SK-N-SH (cell line): ENCODE measurements around the gene CNTNAP5. TPM values are rescaled to one million over a fixed set of nuclear protein-coding genes. Genes with fewer than 3 reads are reported as not detected.

Experiments
- CTCF ChIA-PET: fragments of 300-600, 350-600 bp; formaldehyde crosslinking; extraction: SDS; loops from one replicate; lab custom pipeline; 2021; lab: Yijun Ruan, JAX
- POLR2A ChIA-PET: fragments of 350-600 bp; sonication (Branson Sonifier 250); formaldehyde crosslinking; extraction: SDS; loops from one replicate; lab custom pipeline; 2020; ENCODE audit warnings: antibody characterized with exemption, inconsistent platforms; lab: Yijun Ruan, JAX
- DNase-seq: peaks from one replicate; pipeline ENCODE4 v3.0.0; 2012
- H2AFZ ChIP-seq: fragments of 200-600 bp; sonication (generic); 2 replicates; pipeline ENCODE4 v1.8.1; 2016; ENCODE audit warnings: antibody characterized with exemption, mild to moderate bottlenecking, low read depth
- H3F3A ChIP-seq: fragments of 200-600 bp; sonication (generic); replicated peaks from 2 replicates; pipeline ENCODE3; 2016; ENCODE audit warnings: antibody characterized with exemption, mild to moderate bottlenecking; ENCODE audit not compliant: insufficient read depth
- H3K27ac ChIP-seq, 2 experiments: fragments of 200-500 bp in 1 of 2; fragments of 200-600 bp in 1 of 2; sonication (Bioruptor generic) in 1 of 2; sonication (generic), shearing (Covaris generic) in 1 of 2; 2 replicates each; pipeline versions ENCODE4 v1.5.1 to v1.6.1; 2014 to 2016; ENCODE audit warnings: low read depth in 2 of 2, inconsistent platforms in 1 of 2, low read length in 1 of 2, mild to moderate bottlenecking in 1 of 2, mixed read lengths in 1 of 2
- H3K27me3 ChIP-seq: fragments of 200-600 bp; sonication (generic), shearing (Covaris generic); 2 replicates; pipeline ENCODE4 v1.6.1; 2016; ENCODE audit warnings: mixed run types; ENCODE audit not compliant: insufficient read depth
- H3K36me3 ChIP-seq, 2 experiments: fragments of 200-500 bp in 1 of 2; fragments of 200-600 bp in 1 of 2; sonication (Bioruptor generic) in 1 of 2; sonication (generic) in 1 of 2; replicated peaks in 1 of 2; 2 replicates each; pipeline versions ENCODE3 to v1.5.1; 2014 to 2016; ENCODE audit warnings: low read length in 1 of 2, mild to moderate bottlenecking in 1 of 2; ENCODE audit not compliant: insufficient read depth in 2 of 2, control insufficient read depth in 1 of 2
- H3K4me1 ChIP-seq, 2 experiments: fragments of 200-500 bp in 1 of 2; fragments of 200-600 bp in 1 of 2; sonication (Bioruptor generic) in 1 of 2; sonication (generic), shearing (Covaris generic) in 1 of 2; 2 replicates each; pipeline versions ENCODE4 v1.5.1 to v1.6.1; 2014 to 2016; ENCODE audit warnings: low read depth in 1 of 2, low read length in 1 of 2, mixed run types in 1 of 2; ENCODE audit not compliant: insufficient read depth in 2 of 2, control insufficient read depth in 1 of 2
- H3K4me2 ChIP-seq: fragments of 200-600 bp; sonication (generic), shearing (Covaris generic); 2 replicates; pipeline ENCODE4 v1.6.1; 2017; ENCODE audit warnings: mixed run types
- H3K4me3 ChIP-seq, 2 experiments: fragments of 200-500 bp in 1 of 2; fragments of 200-600 bp in 1 of 2; sonication (Bioruptor generic) in 1 of 2; sonication (generic), shearing (Covaris generic) in 1 of 2; 2 replicates each; pipeline versions ENCODE4 v1.5.1 to v1.8.1; 2014 to 2016; ENCODE audit warnings: low read depth in 2 of 2, inconsistent platforms in 1 of 2, low read length in 1 of 2, mild to moderate bottlenecking in 1 of 2, mixed read lengths in 1 of 2, moderate library complexity in 1 of 2
- H3K79me2 ChIP-seq: fragments of 200-600 bp; sonication (generic); 2 replicates; pipeline ENCODE4 v1.8.1; 2017; ENCODE audit warnings: mild to moderate bottlenecking; ENCODE audit not compliant: insufficient read depth
- H3K9ac ChIP-seq: fragments of 200-600 bp; sonication (generic); 2 replicates; pipeline ENCODE4 v1.6.1; 2017; ENCODE audit warnings: mixed run types
- H3K9me2 ChIP-seq: fragments of 200-600 bp; sonication (generic); 2 replicates; pipeline ENCODE4 v1.6.1; 2017; ENCODE audit warnings: mixed run types
- H3K9me3 ChIP-seq: fragments of 200-600 bp; sonication (generic); 2 replicates; pipeline ENCODE4 v1.6.1; 2017; ENCODE audit warnings: mixed run types, mild to moderate bottlenecking, moderate library complexity
- H4K20me1 ChIP-seq: fragments of 200-600 bp; sonication (generic); 2 replicates; pipeline ENCODE4 v1.6.1; 2017; ENCODE audit warnings: mild to moderate bottlenecking, mixed run types; ENCODE audit not compliant: insufficient read depth
- CHD2 ChIP-seq: fragments of 150-350 bp; IDR thresholded peaks from 2 replicates; pipeline ENCODE4 v1.6.1; 2018; ENCODE audit warnings: low read length; ENCODE audit not compliant: partially characterized antibody
- CTCF ChIP-seq: fragments of 200-600 bp; sonication (generic); IDR thresholded peaks from 2 replicates; pipeline ENCODE4 v1.6.1; 2017; ENCODE audit warnings: antibody characterized with exemption, mild to moderate bottlenecking, moderate library complexity
- ELF1 ChIP-seq: IDR thresholded peaks from 2 replicates; pipeline ENCODE4 v1.4.0; 2012
- EZH2phosphoT487 ChIP-seq: fragments of 200-600 bp; sonication (generic); IDR thresholded peaks from 2 replicates; pipeline ENCODE4 v1.6.1; 2017; ENCODE audit warnings: low read depth, mixed run types, mild to moderate bottlenecking, antibody characterized with exemption, moderate library complexity, borderline replicate concordance
- FOSL2 ChIP-seq: IDR thresholded peaks from 2 replicates; pipeline ENCODE4 v1.4.0; 2012; ENCODE audit warnings: low read depth, mild to moderate bottlenecking, moderate library complexity, borderline replicate concordance
- FOXJ3 ChIP-seq: sonication (generic); formaldehyde crosslinking; IDR thresholded peaks from 2 replicates; pipeline ENCODE4 v1.5.1; 2020; ENCODE audit warnings: mild to moderate bottlenecking, missing genetic modification reagents
- JUND ChIP-seq: IDR thresholded peaks from 2 replicates; pipeline ENCODE4 v1.4.0; 2012
- MAX ChIP-seq: IDR thresholded peaks from 2 replicates; pipeline ENCODE4 v1.4.0; 2012; ENCODE audit warnings: low read depth
- MXI1 ChIP-seq: IDR thresholded peaks from 2 replicates; pipeline ENCODE4 v1.6.1; 2012; ENCODE audit warnings: mild to moderate bottlenecking, low read depth, low read length, improper control_type of control experiment
- NFIC ChIP-seq: IDR thresholded peaks from 2 replicates; pipeline ENCODE4 v1.4.0; 2012; ENCODE audit warnings: borderline replicate concordance
- NRF1 ChIP-seq: IDR thresholded peaks from 2 replicates; pipeline ENCODE4 v1.6.1; 2012; ENCODE audit warnings: low read depth, mild to moderate bottlenecking, low read length
- POLR2AphosphoS5 ChIP-seq: IDR thresholded peaks from 2 replicates; pipeline ENCODE4 v1.6.1; 2012; ENCODE audit warnings: low read depth, low read length
- RCOR1 ChIP-seq: fragments of 150-350 bp; IDR thresholded peaks from 2 replicates; pipeline ENCODE4 v1.6.1; 2017; ENCODE audit warnings: antibody characterized with exemption, low read length
- TAF1 ChIP-seq: IDR thresholded peaks from 2 replicates; pipeline ENCODE4 v1.6.1; 2012; ENCODE audit warnings: low read depth, mild to moderate bottlenecking, low read length, moderate library complexity, borderline replicate concordance
- TCF12 ChIP-seq: IDR thresholded peaks from 2 replicates; pipeline ENCODE4 v1.4.0; 2012
- TEAD4 ChIP-seq: IDR thresholded peaks from 2 replicates; pipeline ENCODE4 v1.4.0; 2012; ENCODE audit warnings: mild to moderate bottlenecking, borderline replicate concordance; ENCODE audit not compliant: insufficient read depth
- USF1 ChIP-seq: IDR thresholded peaks from 2 replicates; pipeline ENCODE4 v1.4.0; 2012; ENCODE audit warnings: low read depth, borderline replicate concordance
- YY1 ChIP-seq: IDR thresholded peaks from 2 replicates; pipeline ENCODE4 v1.4.0; 2012; ENCODE audit warnings: low read depth, mild to moderate bottlenecking
- WGBS: methylation state at CpG from one replicate; pipeline ENCODE4 v1.1.6; 2017; ENCODE audit warnings: low lambda C conversion rate; 5-methylcytosine and 5-hydroxymethylcytosine counted together
- polyA plus RNA-seq, 3 experiments: library from polyadenylated mRNA; depleted of rRNA; stranded (reverse); fragments of >200 nt; gene quantifications; 2 replicates each; pipeline ENCODE4 v1.2.3, GENCODE V29; 2012
- TF ChIP-seq, protein P1 (sequence below): IDR thresholded peaks from 2 replicates; pipeline ENCODE4 v1.6.1; 2012; ENCODE audit warnings: mild to moderate bottlenecking, low read depth, low read length, moderate library complexity

The CNTNAP5 gene
- polyA plus RNA-seq, 1 of the 3 experiments (the other 2 are of a cell fraction) = 0.08 TPM

DNA sequence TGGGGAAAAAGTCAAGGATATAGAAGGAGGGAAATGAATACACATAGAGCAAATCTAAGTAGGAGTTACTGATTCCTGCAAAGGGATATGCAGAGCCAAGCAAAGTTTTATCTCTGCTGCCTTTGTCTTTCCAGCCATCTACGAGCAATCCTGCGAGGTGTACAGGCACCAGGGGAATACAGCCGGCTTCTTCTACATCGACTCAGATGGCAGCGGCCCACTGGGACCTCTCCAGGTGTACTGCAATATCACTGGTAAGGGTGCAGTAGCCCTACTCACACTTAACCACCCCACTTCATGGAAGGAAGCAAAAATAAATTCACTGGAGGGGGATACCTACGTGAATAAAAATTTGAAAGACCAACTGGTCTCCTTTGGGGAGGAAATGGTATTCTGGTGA lies 584.6 kb downstream of the CNTNAP5 start:
- Histone ChIP-seq H3K4me1 (no peaks in the 10 kb centered on the region), H3K27me3 (no peaks in the 10 kb centered on the region), H2AFZ (no peak overlapping the region), H3K9me2 (no peaks in the 10 kb centered on the region), H3K9me3 (no peaks in the 10 kb centered on the region), H3K36me3 (no peaks in the 10 kb centered on the region), H3K4me2 (no peak overlapping the region)
- no peak for TF ChIP-seq MAX
- TF ChIP-seq FOSL2 = no peak
- TF ChIP-seq EZH2phosphoT487 = no peak
- TF ChIP-seq RCOR1 = no peak
- no peak for TF ChIP-seq MXI1
- TF ChIP-seq, protein P1, sequence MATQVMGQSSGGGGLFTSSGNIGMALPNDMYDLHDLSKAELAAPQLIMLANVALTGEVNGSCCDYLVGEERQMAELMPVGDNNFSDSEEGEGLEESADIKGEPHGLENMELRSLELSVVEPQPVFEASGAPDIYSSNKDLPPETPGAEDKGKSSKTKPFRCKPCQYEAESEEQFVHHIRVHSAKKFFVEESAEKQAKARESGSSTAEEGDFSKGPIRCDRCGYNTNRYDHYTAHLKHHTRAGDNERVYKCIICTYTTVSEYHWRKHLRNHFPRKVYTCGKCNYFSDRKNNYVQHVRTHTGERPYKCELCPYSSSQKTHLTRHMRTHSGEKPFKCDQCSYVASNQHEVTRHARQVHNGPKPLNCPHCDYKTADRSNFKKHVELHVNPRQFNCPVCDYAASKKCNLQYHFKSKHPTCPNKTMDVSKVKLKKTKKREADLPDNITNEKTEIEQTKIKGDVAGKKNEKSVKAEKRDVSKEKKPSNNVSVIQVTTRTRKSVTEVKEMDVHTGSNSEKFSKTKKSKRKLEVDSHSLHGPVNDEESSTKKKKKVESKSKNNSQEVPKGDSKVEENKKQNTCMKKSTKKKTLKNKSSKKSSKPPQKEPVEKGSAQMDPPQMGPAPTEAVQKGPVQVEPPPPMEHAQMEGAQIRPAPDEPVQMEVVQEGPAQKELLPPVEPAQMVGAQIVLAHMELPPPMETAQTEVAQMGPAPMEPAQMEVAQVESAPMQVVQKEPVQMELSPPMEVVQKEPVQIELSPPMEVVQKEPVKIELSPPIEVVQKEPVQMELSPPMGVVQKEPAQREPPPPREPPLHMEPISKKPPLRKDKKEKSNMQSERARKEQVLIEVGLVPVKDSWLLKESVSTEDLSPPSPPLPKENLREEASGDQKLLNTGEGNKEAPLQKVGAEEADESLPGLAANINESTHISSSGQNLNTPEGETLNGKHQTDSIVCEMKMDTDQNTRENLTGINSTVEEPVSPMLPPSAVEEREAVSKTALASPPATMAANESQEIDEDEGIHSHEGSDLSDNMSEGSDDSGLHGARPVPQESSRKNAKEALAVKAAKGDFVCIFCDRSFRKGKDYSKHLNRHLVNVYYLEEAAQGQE = no peak
- no peak for TF ChIP-seq ELF1
- TF ChIP-seq FOXJ3 (CRISPR knock-in tag) = no peak
- TF ChIP-seq CHD2 = no peak
- TF ChIP-seq YY1 = no peak
- no peak for TF ChIP-seq USF1
- TF ChIP-seq POLR2AphosphoS5 = no peak
- no peak for TF ChIP-seq TEAD4
- TF ChIP-seq TAF1 = no peak
- TF ChIP-seq, all 33 proteins: peak for 0
- no peak overlapping the region for H3K27ac ChIP-seq
- H3K79me2 ChIP-seq = no peaks in the 10 kb centered on the region
- H3K4me3 ChIP-seq = no peak overlapping the region
- no peaks in the 10 kb centered on the region for H3F3A ChIP-seq
- no peaks in the 10 kb centered on the region for H4K20me1 ChIP-seq
- DNase-seq = no peak
- 48% methylated on average over 6 of the region's 6 CpGs for WGBS
- CTCF ChIA-PET = no interaction called here
- POLR2A ChIA-PET = no interaction called here
- H3K9ac ChIP-seq = no peak overlapping the region

DNA sequence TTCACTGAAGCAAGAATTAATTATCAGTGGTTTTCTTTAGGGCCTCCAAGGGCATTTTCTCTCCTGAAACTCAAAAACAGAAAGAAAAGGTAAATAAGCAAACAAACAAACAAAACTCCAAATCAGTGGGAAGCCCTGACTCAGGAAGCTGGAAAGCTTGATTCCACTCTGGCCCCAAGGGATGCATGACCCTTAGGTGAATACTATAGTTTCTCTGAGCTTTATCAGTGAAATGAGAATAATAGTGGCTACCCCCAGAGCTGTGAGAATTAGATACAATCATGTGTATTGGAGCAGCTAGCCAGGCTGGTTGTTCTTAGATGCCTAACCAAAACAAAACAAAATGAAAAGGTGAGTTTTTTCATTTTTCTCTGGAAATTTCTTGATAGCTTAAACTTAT lies 585.1 kb downstream of the CNTNAP5 start:
- Histone ChIP-seq H2AFZ (no peak overlapping the region), H3K4me3 (no peak overlapping the region), H3K9me3 (no peaks in the 10 kb centered on the region), H3K27me3 (no peaks in the 10 kb centered on the region), H3K4me1 (no peaks in the 10 kb centered on the region), H3K36me3 (no peaks in the 10 kb centered on the region), H4K20me1 (no peaks in the 10 kb centered on the region), H3K9me2 (no peaks in the 10 kb centered on the region), H3K9ac (no peak overlapping the region), H3K27ac (no peak overlapping the region), H3K79me2 (no peaks in the 10 kb centered on the region), H3K4me2 (no peak overlapping the region), H3F3A (no peaks in the 10 kb centered on the region)
- ChIA-PET CTCF (no interaction called here), POLR2A (no interaction called here)
- no peak for DNase-seq
- no peak for TF ChIP-seq JUND
- TF ChIP-seq, protein P1 = no peak
- TF ChIP-seq NFIC = no peak
- no peak for TF ChIP-seq CTCF
- TF ChIP-seq NRF1 = no peak
- TF ChIP-seq ELF1 = no peak
- TF ChIP-seq CHD2 = no peak
- no peak for TF ChIP-seq TCF12
- no peak for TF ChIP-seq RCOR1
